Measurements from ENCODE around the gene PGM1.

PGM1 gene

GRCh38 chr1:63705078-63705477, 111.9 kb downstream of the PGM1 start:
- Mint-ChIP-seq H3K27me3 (peaks cover 12% of the 10 kb centered on the region), H3K36me3 (ENCODE audit: low read depth) (no peaks in the 10 kb centered on the region), H3K4me1 (ENCODE audit: low read depth) (no peaks in the 10 kb centered on the region), H3K27ac (no peak overlapping the region), H3K9me3 (no peaks in the 10 kb centered on the region), H3K4me3 (no peak overlapping the region)

- peaks cover 15% of the 10 kb centered on the region for H3K27me3 Mint-ChIP-seq
- no peak overlapping the region for H3K27ac Mint-ChIP-seq
- no peak overlapping the region for H3K4me3 Mint-ChIP-seq
- H3K9me3 Mint-ChIP-seq, result no peaks in the 10 kb centered on the region
- H3K36me3 Mint-ChIP-seq (ENCODE audit: low read depth), result no peaks in the 10 kb centered on the region
- no peaks in the 10 kb centered on the region for H3K4me1 Mint-ChIP-seq (ENCODE audit: low read depth)
Observed at GRCh38 chr1:63709267-63709828, 116.1 kb downstream of the PGM1 start.

All from stimulated activated naive CD8-positive, alpha-beta T cell treated with anti-CD3 and anti-CD28 coated beads, Interleukin-15, Interleukin-2, amounts not matched to agents 100 ng/mL and 50 ng/mL, for 24 hours (primary cell).